ENCODE results near the gene LRRC8D. TPM values are rescaled to one million over a fixed set of nuclear protein-coding genes. Genes with fewer than 3 reads are reported as not detected.

The LRRC8D gene
- total RNA-seq, 1 experiment from 2014 or later, result 22.3 TPM

DNA sequence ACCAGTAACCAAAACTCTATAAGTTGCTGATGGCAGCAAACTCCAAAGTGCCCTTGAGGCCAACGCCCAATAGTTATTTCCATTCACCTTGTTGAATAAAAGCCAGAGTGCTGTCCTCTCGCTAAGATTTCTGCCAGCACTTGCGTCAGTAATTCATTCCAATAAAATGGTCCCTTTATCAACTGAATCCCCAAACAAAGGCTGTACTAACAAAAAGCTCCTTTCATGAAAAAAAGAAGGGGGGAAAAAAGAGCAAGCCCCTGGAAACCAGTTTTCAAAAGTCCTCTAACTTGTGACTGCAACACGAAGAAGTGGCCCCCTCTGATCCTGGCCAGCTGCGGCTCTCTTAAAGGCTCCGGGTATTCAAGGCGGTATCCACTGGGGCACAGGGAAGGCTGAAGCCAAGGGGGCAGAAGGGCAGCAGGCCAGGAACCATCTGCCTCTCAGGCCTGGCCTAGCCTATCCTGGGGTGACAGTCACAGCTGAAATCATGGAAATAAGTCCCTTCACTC, 118.3 kb downstream of the LRRC8D start:
- Mint-ChIP-seq H3K9me3 (ENCODE audit: low read depth, unreplicated experiment) (no peaks in the 10 kb centered on the region), H3K36me3 (ENCODE audit: insufficient read depth, unreplicated experiment) (peaks cover 5% of the 10 kb centered on the region), H3K4me3 (ENCODE audit: low read depth, unreplicated experiment) (no peak overlapping the region), H3K4me1 (ENCODE audit: low read depth, unreplicated experiment) (no peaks in the 10 kb centered on the region), H3K27me3 (ENCODE audit: unreplicated experiment) (no peaks in the 10 kb centered on the region), H3K27ac (ENCODE audit: unreplicated experiment) (no peak overlapping the region)
- DNase-seq, result no peak
- intact Hi-C loops (cut with micrococcal nuclease; ENCODE audit: unreplicated experiment), result no loop called here
- BruUV-seq (replicated peaks), result no TSS peak
- CTCF ChIA-PET, result no interaction called here
- TF ChIP-seq, protein P1, sequence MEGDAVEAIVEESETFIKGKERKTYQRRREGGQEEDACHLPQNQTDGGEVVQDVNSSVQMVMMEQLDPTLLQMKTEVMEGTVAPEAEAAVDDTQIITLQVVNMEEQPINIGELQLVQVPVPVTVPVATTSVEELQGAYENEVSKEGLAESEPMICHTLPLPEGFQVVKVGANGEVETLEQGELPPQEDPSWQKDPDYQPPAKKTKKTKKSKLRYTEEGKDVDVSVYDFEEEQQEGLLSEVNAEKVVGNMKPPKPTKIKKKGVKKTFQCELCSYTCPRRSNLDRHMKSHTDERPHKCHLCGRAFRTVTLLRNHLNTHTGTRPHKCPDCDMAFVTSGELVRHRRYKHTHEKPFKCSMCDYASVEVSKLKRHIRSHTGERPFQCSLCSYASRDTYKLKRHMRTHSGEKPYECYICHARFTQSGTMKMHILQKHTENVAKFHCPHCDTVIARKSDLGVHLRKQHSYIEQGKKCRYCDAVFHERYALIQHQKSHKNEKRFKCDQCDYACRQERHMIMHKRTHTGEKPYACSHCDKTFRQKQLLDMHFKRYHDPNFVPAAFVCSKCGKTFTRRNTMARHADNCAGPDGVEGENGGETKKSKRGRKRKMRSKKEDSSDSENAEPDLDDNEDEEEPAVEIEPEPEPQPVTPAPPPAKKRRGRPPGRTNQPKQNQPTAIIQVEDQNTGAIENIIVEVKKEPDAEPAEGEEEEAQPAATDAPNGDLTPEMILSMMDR (IDR thresholded peaks at IDR 0.05; ENCODE audit: unreplicated experiment), result no peak

DNA sequence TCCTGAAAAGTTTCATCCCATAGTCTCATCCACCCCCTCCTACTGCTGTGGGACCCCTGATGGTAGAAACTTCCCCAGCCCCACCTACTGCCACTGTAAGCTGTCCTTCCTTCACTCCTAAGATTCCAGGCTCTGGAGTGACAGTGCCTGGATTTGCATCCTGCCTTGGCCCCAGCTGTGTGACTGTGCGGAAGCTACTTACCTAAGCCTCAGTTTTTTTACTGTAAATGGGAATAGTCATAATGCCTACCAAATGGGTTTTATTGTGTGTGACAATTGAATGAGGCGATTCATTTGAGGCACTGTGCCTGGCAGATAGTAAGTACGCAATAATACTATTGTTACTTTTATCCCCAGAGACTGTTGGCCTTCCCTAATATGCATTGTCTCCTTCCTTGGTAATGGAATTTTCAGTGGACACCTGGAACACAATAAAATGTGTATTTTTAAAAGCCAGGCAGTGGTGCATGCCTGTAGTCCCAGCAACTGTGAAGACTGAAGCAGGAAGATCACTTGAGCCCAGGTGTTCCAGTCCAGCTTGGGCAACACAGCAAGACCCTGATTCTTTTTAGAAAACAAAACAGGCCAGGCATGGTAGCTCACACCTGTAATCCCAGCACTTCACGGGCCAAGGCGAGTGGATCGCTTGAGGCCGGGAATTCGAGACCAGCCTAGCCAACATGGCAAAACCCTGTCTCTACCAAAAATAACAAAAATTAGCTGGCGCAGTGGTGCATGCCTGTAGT, 119.0 kb downstream of the LRRC8D start:
- H3K9me3 Mint-ChIP-seq (ENCODE audit: low read depth, unreplicated experiment), result no peaks in the 10 kb centered on the region
- no peak overlapping the region for H3K4me3 Mint-ChIP-seq (ENCODE audit: low read depth, unreplicated experiment)
- H3K27ac Mint-ChIP-seq (ENCODE audit: unreplicated experiment), result no peak overlapping the region
- BruUV-seq (replicated peaks), result no TSS peak
- no peak for DNase-seq
- CTCF ChIA-PET, result interaction anchor here (0.6 kb wide), 1 partner anchor 81 kb away, joined by 3 read pairs; no protein-coding TSS in a partner anchor
- H3K4me1 Mint-ChIP-seq (ENCODE audit: low read depth, unreplicated experiment), result no peaks in the 10 kb centered on the region
- intact Hi-C loops (cut with micrococcal nuclease; ENCODE audit: unreplicated experiment), result no loop called here
- TF ChIP-seq, protein P1 (IDR thresholded peaks at IDR 0.05; ENCODE audit: unreplicated experiment), result no peak
- H3K36me3 Mint-ChIP-seq (ENCODE audit: insufficient read depth, unreplicated experiment), result peaks cover 5% of the 10 kb centered on the region
- no peaks in the 10 kb centered on the region for H3K27me3 Mint-ChIP-seq (ENCODE audit: unreplicated experiment)

DNA sequence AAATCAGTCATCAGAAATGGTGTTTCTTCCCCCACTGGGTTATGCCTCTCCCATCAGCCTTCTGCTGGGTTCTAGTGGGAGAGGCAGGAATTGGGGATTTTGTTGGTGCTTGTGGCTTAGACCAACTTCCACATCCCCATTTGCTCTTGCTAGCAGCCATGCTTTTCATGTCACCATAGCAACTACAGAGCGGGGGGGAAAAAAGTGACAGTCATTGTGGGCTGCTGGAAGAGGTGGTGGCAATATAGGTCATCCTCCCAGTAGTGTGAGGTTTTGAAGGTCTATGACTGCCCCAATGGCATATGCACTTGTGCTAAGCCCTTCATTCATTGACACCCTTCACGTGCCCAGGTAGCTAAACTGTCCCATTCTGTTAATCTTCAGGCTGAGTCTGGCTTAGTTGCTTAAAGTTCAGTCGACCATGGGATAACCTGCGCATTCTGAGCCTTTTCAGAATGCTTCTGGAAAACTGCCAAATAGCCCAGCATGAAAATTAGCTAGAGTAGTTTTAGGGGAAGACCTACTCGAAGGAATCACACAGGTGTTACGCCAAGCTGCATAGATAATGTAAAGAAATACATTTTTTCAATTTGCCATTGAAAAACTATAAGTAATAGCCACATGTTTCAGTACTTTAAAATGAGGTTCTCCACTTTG, 120.4 kb downstream of the LRRC8D start:
- BruUV-seq (replicated peaks), result no TSS peak
- TF ChIP-seq, protein P1 (IDR thresholded peaks at IDR 0.05; ENCODE audit: unreplicated experiment), result no peak
- Mint-ChIP-seq H3K27me3 (ENCODE audit: unreplicated experiment) (no peaks in the 10 kb centered on the region), H3K9me3 (ENCODE audit: low read depth, unreplicated experiment) (no peaks in the 10 kb centered on the region), H3K4me3 (ENCODE audit: low read depth, unreplicated experiment) (no peak overlapping the region), H3K4me1 (ENCODE audit: low read depth, unreplicated experiment) (peaks cover 5% of the 10 kb centered on the region), H3K36me3 (ENCODE audit: insufficient read depth, unreplicated experiment) (peaks cover 5% of the 10 kb centered on the region), H3K27ac (ENCODE audit: unreplicated experiment) (no peak overlapping the region)
- intact Hi-C loops (cut with micrococcal nuclease; ENCODE audit: unreplicated experiment), result no loop called here
- DNase-seq, result no peak
- CTCF ChIA-PET, result no interaction called here

DNA sequence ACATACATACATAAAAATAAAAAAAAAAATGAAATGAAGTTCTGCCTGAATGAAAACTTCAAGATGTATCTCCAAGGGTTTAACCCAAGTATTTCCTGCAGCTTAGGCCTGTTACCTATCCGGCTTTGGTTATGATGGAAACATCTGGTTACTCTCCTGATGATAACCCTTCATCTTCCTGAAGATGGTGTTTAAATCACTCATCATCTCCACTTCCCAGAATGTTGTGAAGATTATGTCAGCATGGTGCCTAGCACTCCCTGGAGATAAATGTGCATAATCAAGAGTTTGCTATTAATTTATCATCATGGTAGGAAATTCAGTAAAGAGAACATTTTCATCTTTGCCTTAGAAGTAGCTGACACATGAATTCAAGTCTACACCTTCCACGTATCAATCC, 121.2 kb downstream of the LRRC8D start:
- no peak overlapping the region for H3K4me3 Mint-ChIP-seq (ENCODE audit: low read depth, unreplicated experiment)
- CTCF ChIA-PET, result no interaction called here
- peaks cover 8% of the 10 kb centered on the region for H3K4me1 Mint-ChIP-seq (ENCODE audit: low read depth, unreplicated experiment)
- intact Hi-C loops (cut with micrococcal nuclease; ENCODE audit: unreplicated experiment), result no loop called here
- DNase-seq, result no peak
- no peaks in the 10 kb centered on the region for H3K27me3 Mint-ChIP-seq (ENCODE audit: unreplicated experiment)
- H3K27ac Mint-ChIP-seq (ENCODE audit: unreplicated experiment), result no peak overlapping the region
- TF ChIP-seq, protein P1 (IDR thresholded peaks at IDR 0.05; ENCODE audit: unreplicated experiment), result no peak
- BruUV-seq (replicated peaks), result no TSS peak
- H3K9me3 Mint-ChIP-seq (ENCODE audit: low read depth, unreplicated experiment), result no peaks in the 10 kb centered on the region
- H3K36me3 Mint-ChIP-seq (ENCODE audit: insufficient read depth, unreplicated experiment), result peaks cover 5% of the 10 kb centered on the region

Measured in Calu3 (cell line).